Neural progenitor cell (in vitro differentiated cells): Measurements from ENCODE around the gene ARPC5. TPM values are rescaled to one million over a fixed set of nuclear protein-coding genes. Genes with fewer than 3 reads are reported as not detected.

Experiments
- DNase-seq: peaks from one replicate; pipeline ENCODE4 v3.0.0-alpha.2; 2016; ENCODE audit warnings: low spot score
- H2AFZ ChIP-seq: fragments of 200-600 bp; sonication (generic); replicated peaks from 2 replicates; pipeline ENCODE4 v1.6.1; 2016; ENCODE audit warnings: antibody characterized with exemption
- H3F3A ChIP-seq: fragments of 200-600 bp; sonication (generic); 2 replicates; pipeline ENCODE4 v1.6.1; 2016; ENCODE audit warnings: antibody characterized with exemption, low read depth
- H3K27ac ChIP-seq: fragments of 200-600 bp; sonication (generic); 2 replicates; pipeline ENCODE4 v1.5.1; 2016; ENCODE audit warnings: mild to moderate bottlenecking
- H3K27me3 ChIP-seq: fragments of 200-600 bp; sonication (generic); 2 replicates; pipeline ENCODE4 v1.6.1; 2016; ENCODE audit warnings: mild to moderate bottlenecking, moderate library complexity
- H3K36me3 ChIP-seq: fragments of 200-600 bp; sonication (generic); 2 replicates; pipeline ENCODE4 v1.5.1; 2016
- H3K4me1 ChIP-seq: fragments of 200-600 bp; sonication (generic); 2 replicates; pipeline ENCODE4 v1.6.1; 2016; ENCODE audit warnings: mixed run types
- H3K4me2 ChIP-seq: fragments of 200-600 bp; sonication (generic); 2 replicates; pipeline ENCODE4 v1.6.1; 2016
- H3K4me3 ChIP-seq: fragments of 200-600 bp; sonication (generic); 2 replicates; pipeline ENCODE4 v1.5.1; 2016
- H3K79me2 ChIP-seq: fragments of 200-600 bp; sonication (generic); 2 replicates; pipeline ENCODE4 v1.6.1; 2016; ENCODE audit warnings: low read depth
- H3K9ac ChIP-seq: fragments of 200-600 bp; sonication (generic); 2 replicates; pipeline ENCODE4 v1.6.1; 2016
- H3K9me3 ChIP-seq: fragments of 200-600 bp; sonication (generic); 2 replicates; pipeline ENCODE4 v1.5.1; 2016; ENCODE audit warnings: low read depth
- H4K20me1 ChIP-seq: fragments of 200-600 bp; sonication (generic); 2 replicates; pipeline ENCODE4 v1.6.1; 2016; ENCODE audit warnings: low read depth
- H3K27ac Mint-ChIP-seq: 3 replicates; pipeline ENCODE4 v1.8.0; 2021; ENCODE audit warnings: mixed read lengths
- H3K27me3 Mint-ChIP-seq: 2 replicates; pipeline ENCODE4 v1.8.0; 2022; ENCODE audit warnings: low read depth, mild to moderate bottlenecking, inconsistent platforms, moderate library complexity, mixed read lengths; ENCODE audit not compliant: insufficient read depth
- H3K36me3 Mint-ChIP-seq: 3 replicates; pipeline ENCODE4 v1.8.0; 2021; ENCODE audit warnings: mixed read lengths
- H3K4me1 Mint-ChIP-seq: 3 replicates; pipeline ENCODE4 v1.8.0; 2021; ENCODE audit warnings: mixed read lengths
- H3K4me3 Mint-ChIP-seq: 3 replicates; pipeline ENCODE4 v1.8.0; 2021; ENCODE audit warnings: mild to moderate bottlenecking, moderate library complexity, mixed read lengths
- H3K9me3 Mint-ChIP-seq: 3 replicates; pipeline ENCODE4 v1.8.0; 2020; ENCODE audit warnings: mixed read lengths
- EZH2 ChIP-seq: fragments of 200-600 bp; sonication (generic); IDR thresholded peaks from 2 replicates; pipeline ENCODE4 v1.6.1; 2017; ENCODE audit warnings: antibody characterized with exemption, mild to moderate bottlenecking, moderate library complexity
- EZH2phosphoT487 ChIP-seq: fragments of 200-600 bp; sonication (generic); IDR thresholded peaks from 2 replicates; pipeline ENCODE4 v1.6.1; 2017; ENCODE audit warnings: antibody characterized with exemption
- total RNA-seq: library from RNA; depleted of rRNA; stranded (reverse); fragments of >200 nt; gene quantifications from 2 replicates; pipeline ENCODE4 v1.2.3, GENCODE V29; 2015; ENCODE audit warnings: low replicate concordance
- TF ChIP-seq, protein P1 (sequence below): fragments of 200-600 bp; sonication (generic); IDR thresholded peaks from 2 replicates; pipeline ENCODE4 v1.5.1; 2017; ENCODE audit warnings: antibody characterized with exemption, mild to moderate bottlenecking

ARPC5 gene
- total RNA-seq, 1 donor from 2014 or later, result 131 TPM

DNA sequence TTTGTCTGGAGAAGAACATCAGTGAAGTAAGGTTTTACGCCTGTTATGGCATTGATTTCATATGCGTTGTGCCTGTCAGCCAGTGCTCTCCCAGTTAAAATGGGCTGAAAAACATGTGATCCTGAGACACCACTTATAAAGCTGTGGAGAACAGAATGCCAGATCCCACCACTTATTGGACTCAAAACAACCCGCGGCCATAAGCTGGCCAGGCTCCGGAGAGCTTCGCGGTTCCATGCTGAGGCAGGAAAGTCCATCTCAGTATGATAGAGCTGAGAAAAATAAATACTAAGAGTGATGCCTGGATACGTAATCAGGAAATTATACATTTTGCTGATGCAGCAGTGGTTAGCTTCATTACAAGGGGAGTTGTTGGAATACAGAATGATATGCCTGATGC is 12.5 kb upstream of the ARPC5 start:
- Histone ChIP-seq H2AFZ (no peak overlapping the region), H3F3A (no peaks in the 10 kb centered on the region), H3K4me2 (no peak overlapping the region), H3K9me3 (no peaks in the 10 kb centered on the region), H3K9ac (no peak overlapping the region), H3K4me3 (no peak overlapping the region), H3K27me3 (no peaks in the 10 kb centered on the region), H3K36me3 (no peaks in the 10 kb centered on the region), H3K79me2 (no peaks in the 10 kb centered on the region), H3K27ac (no peak overlapping the region), H3K4me1 (no peaks in the 10 kb centered on the region), H4K20me1 (no peaks in the 10 kb centered on the region)
- TF ChIP-seq, protein P1, sequence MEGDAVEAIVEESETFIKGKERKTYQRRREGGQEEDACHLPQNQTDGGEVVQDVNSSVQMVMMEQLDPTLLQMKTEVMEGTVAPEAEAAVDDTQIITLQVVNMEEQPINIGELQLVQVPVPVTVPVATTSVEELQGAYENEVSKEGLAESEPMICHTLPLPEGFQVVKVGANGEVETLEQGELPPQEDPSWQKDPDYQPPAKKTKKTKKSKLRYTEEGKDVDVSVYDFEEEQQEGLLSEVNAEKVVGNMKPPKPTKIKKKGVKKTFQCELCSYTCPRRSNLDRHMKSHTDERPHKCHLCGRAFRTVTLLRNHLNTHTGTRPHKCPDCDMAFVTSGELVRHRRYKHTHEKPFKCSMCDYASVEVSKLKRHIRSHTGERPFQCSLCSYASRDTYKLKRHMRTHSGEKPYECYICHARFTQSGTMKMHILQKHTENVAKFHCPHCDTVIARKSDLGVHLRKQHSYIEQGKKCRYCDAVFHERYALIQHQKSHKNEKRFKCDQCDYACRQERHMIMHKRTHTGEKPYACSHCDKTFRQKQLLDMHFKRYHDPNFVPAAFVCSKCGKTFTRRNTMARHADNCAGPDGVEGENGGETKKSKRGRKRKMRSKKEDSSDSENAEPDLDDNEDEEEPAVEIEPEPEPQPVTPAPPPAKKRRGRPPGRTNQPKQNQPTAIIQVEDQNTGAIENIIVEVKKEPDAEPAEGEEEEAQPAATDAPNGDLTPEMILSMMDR, result no peak
- no peak for TF ChIP-seq EZH2
- TF ChIP-seq EZH2phosphoT487, result no peak
- DNase-seq, result no peak
- Mint-ChIP-seq H3K36me3 (no peaks in the 10 kb centered on the region), H3K27ac (no peak overlapping the region), H3K4me1 (peaks cover 24% of the 10 kb centered on the region), H3K9me3 (no peaks in the 10 kb centered on the region), H3K4me3 (no peak overlapping the region), H3K27me3 (no peaks in the 10 kb centered on the region)

DNA sequence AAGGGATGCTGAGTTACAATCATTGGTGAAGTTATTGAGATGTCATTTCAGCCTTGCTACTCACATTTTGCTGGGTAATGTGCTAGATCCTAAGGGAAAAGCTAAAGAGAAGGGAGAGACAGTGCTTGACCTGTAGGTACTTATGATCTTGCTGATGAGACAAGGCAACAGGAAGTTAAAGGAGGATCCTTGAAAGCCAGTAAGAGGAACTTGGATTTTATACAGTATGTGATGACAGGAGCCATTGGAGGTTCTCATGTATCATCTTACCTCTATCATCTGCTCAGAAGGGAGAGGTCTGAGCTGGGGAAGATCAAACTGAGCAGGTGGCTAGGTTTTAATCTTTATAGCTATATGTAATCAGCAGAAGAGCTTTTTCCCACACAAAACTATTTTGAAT is 11.2 kb upstream of the ARPC5 start:
- Mint-ChIP-seq H3K4me1 (peaks cover 17% of the 10 kb centered on the region), H3K4me3 (no peak overlapping the region)
- H3K27me3 ChIP-seq, result no peaks in the 10 kb centered on the region

DNA sequence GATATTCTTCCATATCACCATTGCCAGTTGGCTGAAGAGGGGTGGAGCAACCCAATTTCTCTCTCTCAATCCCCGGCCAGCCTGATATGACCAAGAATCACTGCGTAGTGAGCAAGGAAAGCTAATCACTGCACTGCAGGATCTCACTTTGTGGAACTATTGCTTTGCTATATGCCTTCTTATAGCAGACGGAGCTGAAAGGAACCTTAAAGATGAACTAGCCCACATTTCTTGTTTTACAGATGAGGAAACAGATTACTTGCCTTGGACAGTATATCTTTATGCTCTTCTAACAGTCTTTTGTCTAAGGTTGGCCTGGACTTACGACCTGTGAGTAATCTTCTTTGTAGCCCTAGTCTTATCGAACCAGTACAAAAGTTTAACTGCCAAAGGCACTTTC is 9.9 kb upstream of the ARPC5 start:
- Histone ChIP-seq H3K4me1 (no peaks in the 10 kb centered on the region), H3K27ac (no peak overlapping the region), H3K4me2 (no peak overlapping the region), H3K9me3 (no peaks in the 10 kb centered on the region), H3K36me3 (no peaks in the 10 kb centered on the region), H3K79me2 (no peaks in the 10 kb centered on the region), H3K4me3 (no peak overlapping the region), H3K27me3 (no peaks in the 10 kb centered on the region), H4K20me1 (no peaks in the 10 kb centered on the region), H3K9ac (no peak overlapping the region), H3F3A (no peaks in the 10 kb centered on the region), H2AFZ (no peak overlapping the region)
- peaks cover 11% of the 10 kb centered on the region for H3K4me1 Mint-ChIP-seq
- H3K4me3 Mint-ChIP-seq, result no peak overlapping the region
- H3K9me3 Mint-ChIP-seq, result no peaks in the 10 kb centered on the region
- H3K36me3 Mint-ChIP-seq, result no peaks in the 10 kb centered on the region
- DNase-seq, result no peak
- H3K27me3 Mint-ChIP-seq, result peaks cover 2% of the 10 kb centered on the region
- H3K27ac Mint-ChIP-seq, result no peak overlapping the region
- TF ChIP-seq EZH2 (no peak), EZH2phosphoT487 (no peak)
- TF ChIP-seq, protein P1, result no peak

More for the DNA sequence above, 11.2 kb upstream of the ARPC5 start:
- Histone ChIP-seq H3F3A (no peaks in the 10 kb centered on the region), H2AFZ (no peak overlapping the region), H3K9me3 (no peaks in the 10 kb centered on the region), H3K4me1 (no peaks in the 10 kb centered on the region), H3K79me2 (no peaks in the 10 kb centered on the region), H3K4me2 (no peak overlapping the region), H4K20me1 (no peaks in the 10 kb centered on the region), H3K36me3 (no peaks in the 10 kb centered on the region), H3K27ac (no peak overlapping the region), H3K9ac (no peak overlapping the region), H3K4me3 (no peak overlapping the region)
- H3K36me3 Mint-ChIP-seq, result no peaks in the 10 kb centered on the region
- TF ChIP-seq, protein P1, result no peak
- TF ChIP-seq EZH2, result no peak
- TF ChIP-seq EZH2phosphoT487, result no peak
- no peak for DNase-seq
- no peaks in the 10 kb centered on the region for H3K9me3 Mint-ChIP-seq
- no peak overlapping the region for H3K27ac Mint-ChIP-seq
- no peaks in the 10 kb centered on the region for H3K27me3 Mint-ChIP-seq
